GM12872 (cell line): Measurements from ENCODE around the gene WASF2.

Source experiments
- TF ChIP-seq, protein P1 (sequence below): IDR thresholded peaks from 3 replicates; pipeline ENCODE4 v1.5.1; 2011; ENCODE audit warnings: low read depth, mild to moderate bottlenecking, low read length, moderate library complexity; ENCODE audit not compliant: insufficient read depth

The WASF2 gene, protein sequence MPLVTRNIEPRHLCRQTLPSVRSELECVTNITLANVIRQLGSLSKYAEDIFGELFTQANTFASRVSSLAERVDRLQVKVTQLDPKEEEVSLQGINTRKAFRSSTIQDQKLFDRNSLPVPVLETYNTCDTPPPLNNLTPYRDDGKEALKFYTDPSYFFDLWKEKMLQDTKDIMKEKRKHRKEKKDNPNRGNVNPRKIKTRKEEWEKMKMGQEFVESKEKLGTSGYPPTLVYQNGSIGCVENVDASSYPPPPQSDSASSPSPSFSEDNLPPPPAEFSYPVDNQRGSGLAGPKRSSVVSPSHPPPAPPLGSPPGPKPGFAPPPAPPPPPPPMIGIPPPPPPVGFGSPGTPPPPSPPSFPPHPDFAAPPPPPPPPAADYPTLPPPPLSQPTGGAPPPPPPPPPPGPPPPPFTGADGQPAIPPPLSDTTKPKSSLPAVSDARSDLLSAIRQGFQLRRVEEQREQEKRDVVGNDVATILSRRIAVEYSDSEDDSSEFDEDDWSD

DNA sequence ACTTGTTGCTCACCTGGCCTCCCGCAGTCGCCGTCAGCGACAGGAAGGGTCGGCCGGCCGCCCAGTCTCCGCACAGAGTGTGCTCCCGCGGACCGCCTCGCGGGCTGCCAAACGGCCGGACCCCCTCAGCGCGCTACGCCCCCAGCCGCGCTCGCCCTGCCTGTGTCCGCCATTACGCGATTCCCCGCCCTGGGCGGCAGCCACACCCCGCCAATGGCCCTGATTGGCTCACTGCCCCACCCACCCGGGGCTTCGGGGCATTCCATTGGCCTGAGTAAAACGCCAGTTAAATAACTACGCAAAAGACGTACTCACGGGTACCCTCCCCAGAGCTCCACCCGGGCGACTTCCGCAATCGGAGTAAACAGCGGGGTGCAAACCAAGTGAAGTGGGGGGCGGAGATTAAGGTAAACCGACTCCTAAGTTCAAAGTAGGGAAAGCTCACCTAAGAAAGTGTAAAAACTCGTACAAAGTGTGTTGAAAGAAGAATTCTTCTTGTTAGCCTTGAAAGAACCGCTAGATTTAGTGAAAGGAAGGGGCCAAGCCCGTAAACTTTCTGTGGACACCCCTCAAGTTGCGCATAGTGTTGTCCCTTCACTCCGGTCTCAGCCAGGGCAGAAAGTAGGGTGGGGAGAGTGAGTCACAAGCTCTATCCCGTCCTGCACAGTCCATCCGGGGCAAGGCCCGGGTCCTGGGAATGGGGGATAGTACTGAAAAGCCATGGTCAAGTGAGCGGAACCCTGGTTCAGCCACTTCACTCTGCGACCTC lies at the start of gene WASF2:
Gene WASF2 (minus strand): TSS at position 195 of the 769 bp plus-strand sequence. CDS start 61,277 bp downstream, outside the sequence.
- TF ChIP-seq, protein P1, sequence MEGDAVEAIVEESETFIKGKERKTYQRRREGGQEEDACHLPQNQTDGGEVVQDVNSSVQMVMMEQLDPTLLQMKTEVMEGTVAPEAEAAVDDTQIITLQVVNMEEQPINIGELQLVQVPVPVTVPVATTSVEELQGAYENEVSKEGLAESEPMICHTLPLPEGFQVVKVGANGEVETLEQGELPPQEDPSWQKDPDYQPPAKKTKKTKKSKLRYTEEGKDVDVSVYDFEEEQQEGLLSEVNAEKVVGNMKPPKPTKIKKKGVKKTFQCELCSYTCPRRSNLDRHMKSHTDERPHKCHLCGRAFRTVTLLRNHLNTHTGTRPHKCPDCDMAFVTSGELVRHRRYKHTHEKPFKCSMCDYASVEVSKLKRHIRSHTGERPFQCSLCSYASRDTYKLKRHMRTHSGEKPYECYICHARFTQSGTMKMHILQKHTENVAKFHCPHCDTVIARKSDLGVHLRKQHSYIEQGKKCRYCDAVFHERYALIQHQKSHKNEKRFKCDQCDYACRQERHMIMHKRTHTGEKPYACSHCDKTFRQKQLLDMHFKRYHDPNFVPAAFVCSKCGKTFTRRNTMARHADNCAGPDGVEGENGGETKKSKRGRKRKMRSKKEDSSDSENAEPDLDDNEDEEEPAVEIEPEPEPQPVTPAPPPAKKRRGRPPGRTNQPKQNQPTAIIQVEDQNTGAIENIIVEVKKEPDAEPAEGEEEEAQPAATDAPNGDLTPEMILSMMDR: no peak

DNA sequence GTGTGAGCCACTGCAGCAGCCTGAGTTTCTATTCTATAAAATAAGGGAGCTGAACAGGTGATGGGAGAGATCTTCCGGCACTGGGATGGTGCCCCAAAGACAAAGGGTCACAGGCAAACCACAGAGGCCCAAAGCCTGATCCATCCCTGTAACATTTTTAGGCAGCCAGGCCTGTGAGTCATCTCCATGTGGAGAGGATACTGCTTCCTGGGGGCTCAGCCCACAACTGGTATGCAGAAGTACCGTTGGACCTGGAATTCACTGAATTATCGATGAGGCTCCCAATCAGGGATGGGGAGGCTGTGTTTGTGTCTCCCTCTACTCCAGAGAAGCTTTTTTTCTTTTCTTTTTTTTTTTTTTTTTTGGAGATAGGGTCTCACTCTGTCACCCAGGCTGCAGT lies 48.8 kb upstream of the WASF2 start:
- TF ChIP-seq, protein P1: no peak

DNA sequence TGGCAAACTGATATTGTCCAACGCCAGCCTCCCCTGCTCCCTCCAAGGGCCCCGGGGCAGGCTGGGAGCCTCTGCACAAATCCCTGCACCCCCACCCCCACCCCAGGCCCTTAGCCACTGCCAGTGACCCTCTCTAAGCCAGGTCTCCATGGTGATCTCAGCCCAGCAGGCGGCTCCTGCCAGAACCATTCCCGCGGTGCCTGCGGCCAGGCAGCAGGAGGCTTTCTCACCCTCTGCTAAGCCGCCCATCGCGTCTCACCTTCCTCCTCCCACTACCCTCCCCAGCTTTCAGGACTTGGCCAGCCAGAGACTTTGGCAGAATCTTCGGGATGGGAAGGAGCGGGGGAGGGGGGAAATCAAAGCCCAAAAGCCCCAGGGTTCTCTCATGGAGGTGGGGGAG lies 46.8 kb upstream of the WASF2 start:
- TF ChIP-seq, protein P1: no peak

DNA sequence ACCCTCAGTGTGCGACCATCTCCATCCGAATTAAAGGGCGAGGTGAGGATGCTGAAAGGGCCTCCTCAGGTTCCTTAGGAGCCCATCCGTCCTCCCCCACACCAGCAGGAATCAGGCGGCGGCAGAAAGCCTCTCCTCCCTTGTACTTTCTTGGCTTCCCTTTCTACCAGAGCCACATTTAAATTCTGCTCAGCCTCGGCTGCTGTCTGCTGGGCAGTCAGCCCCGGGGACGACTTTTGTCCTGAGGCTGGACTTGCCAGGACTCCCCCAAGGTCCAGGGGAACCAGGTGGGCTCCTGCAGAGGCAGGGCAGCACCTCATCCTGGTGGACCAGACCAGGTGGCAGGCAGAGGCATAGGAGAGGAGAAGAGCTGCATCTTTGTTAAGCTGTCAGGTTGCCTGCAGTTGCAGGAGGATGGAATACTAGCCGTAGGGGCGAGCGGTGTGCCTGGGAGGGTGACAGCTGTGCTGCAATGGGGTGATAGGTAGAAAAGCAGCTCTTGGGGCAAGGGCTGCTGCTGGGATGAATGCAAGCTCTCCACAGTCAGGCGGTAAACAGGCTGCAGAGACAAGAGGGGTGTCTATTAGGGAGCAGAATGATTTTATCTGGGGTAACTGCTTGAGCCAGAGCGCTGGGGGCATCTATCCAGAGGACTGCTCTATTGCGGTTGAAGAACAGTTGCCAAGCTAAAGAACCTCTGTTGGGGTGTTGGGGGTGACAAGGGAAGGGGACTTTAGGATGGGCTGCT lies 46.2 kb upstream of the WASF2 start:
- TF ChIP-seq, protein P1: no peak

DNA sequence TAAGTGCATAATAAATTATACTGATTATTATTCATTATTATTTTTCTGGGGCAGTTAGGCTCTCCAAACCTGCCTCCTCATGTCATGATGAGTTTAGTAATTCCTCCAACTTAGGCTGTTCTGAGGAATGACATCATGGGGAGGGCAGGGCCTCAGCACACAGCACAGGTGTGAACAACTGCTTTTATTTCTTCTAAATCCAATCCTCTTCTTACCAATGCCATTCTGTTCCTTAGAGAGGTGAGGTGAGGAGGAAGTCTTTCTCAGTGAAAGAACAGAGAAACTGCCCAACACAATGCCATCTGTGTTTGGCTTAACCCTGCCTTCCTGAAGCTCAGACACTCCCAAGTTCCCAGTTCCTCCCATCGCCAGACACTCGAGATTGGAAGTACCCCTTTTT lies 45.4 kb upstream of the WASF2 start:
- TF ChIP-seq, protein P1: no peak

DNA sequence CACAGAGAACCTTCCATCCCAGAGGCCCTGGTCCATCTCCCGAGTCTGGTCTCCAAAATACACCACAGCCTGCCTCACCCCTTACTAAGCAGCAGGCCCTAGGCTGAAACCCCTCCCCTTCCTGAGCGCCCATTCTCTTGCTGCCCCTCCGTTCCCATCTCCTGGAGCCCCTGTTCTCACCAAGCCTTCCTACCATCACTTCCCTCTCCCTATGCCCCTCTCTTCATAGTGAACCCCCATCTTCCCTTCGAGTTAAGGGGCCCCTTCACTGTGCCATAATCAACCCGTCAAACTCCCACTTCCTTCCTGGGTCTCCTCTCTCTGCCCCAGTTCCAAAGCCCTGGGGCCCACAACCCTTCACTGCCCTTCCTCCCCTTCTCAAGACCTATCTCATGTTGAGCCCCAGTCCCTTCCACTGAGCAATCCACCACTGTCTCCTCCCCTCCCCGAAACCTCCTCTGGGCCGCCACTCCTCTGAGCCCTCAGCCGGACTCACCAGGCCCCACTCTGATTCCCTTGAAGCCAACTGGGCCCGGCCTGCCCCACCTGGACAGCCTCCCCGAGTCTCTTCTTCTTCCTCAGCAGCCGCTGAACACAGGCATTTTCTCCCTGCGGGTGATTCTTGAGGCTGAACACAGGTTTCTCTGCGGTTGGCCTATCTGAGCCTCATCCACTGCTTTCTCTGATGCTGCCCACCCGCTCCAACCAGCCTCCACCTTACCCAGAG lies 42.2 kb upstream of the WASF2 start:
- TF ChIP-seq, protein P1: no peak
